Neural cell (in vitro differentiated cells): Measurements from ENCODE around the gene SPHK2.

Experiments used
- EP300 ChIP-seq: fragments of 450-650 bp; conservative IDR thresholded peaks from 2 replicates; pipeline ENCODE4 v1.6.1; 2014; ENCODE audit warnings: antibody characterized with exemption, mild to moderate bottlenecking, moderate library complexity; ENCODE audit not compliant: poor library complexity, severe bottlenecking
- POLR2AphosphoS5 ChIP-seq: IDR thresholded peaks from 2 replicates; pipeline ENCODE4 v1.6.1; 2012
- RAD21 ChIP-seq: fragments of 450-650 bp; conservative IDR thresholded peaks from 2 replicates; pipeline ENCODE4 v1.6.1; 2014; ENCODE audit warnings: antibody characterized with exemption, mild to moderate bottlenecking, moderate library complexity
- REST ChIP-seq: IDR thresholded peaks from 2 replicates; pipeline ENCODE4 v1.6.1; 2012; ENCODE audit warnings: borderline replicate concordance
- TAF1 ChIP-seq: IDR thresholded peaks from 2 replicates; pipeline ENCODE4 v1.6.1; 2012; ENCODE audit warnings: low read depth
- TF ChIP-seq, protein P1 (sequence below): fragments of 450-650 bp; IDR thresholded peaks from 2 replicates; pipeline ENCODE4 v1.5.1; 2014; ENCODE audit warnings: antibody characterized with exemption, mild to moderate bottlenecking, moderate library complexity; ENCODE audit not compliant: poor library complexity, severe bottlenecking

GRCh38 chr19:48578891-48579290 is 40.4 kb upstream of the SPHK2 start:
- TF ChIP-seq, protein P1, sequence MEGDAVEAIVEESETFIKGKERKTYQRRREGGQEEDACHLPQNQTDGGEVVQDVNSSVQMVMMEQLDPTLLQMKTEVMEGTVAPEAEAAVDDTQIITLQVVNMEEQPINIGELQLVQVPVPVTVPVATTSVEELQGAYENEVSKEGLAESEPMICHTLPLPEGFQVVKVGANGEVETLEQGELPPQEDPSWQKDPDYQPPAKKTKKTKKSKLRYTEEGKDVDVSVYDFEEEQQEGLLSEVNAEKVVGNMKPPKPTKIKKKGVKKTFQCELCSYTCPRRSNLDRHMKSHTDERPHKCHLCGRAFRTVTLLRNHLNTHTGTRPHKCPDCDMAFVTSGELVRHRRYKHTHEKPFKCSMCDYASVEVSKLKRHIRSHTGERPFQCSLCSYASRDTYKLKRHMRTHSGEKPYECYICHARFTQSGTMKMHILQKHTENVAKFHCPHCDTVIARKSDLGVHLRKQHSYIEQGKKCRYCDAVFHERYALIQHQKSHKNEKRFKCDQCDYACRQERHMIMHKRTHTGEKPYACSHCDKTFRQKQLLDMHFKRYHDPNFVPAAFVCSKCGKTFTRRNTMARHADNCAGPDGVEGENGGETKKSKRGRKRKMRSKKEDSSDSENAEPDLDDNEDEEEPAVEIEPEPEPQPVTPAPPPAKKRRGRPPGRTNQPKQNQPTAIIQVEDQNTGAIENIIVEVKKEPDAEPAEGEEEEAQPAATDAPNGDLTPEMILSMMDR, result no peak
- TF ChIP-seq POLR2AphosphoS5 (no peak), EP300 (no peak), RAD21 (no peak), REST (no peak), TAF1 (no peak)
